ENCODE data around the gene MRPL39.

The MRPL39 gene

DNA sequence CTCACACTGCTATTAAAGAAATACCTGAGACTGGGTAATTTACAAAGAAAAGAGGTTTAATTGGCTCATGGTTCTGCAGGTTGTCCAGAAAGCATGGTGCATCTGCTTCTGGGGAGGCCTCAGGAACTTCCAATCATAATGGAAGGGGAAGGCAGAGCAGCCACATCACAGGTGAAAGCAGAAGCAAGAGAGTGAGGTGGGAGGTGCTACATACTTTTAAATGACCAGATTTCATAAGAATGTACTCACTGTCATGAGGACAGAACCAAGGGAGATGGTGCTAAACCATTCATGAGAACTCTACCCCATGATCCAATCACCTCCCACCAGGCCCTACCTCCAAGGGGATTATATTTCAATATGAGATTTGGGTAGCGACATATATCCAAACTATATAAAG lies 55.7 kb downstream of the MRPL39 start:
- TF ChIP-seq EP300 (IDR thresholded peaks at IDR 0.05; ENCODE audit: borderline replicate concordance), result no peak
- TF ChIP-seq, protein P1, sequence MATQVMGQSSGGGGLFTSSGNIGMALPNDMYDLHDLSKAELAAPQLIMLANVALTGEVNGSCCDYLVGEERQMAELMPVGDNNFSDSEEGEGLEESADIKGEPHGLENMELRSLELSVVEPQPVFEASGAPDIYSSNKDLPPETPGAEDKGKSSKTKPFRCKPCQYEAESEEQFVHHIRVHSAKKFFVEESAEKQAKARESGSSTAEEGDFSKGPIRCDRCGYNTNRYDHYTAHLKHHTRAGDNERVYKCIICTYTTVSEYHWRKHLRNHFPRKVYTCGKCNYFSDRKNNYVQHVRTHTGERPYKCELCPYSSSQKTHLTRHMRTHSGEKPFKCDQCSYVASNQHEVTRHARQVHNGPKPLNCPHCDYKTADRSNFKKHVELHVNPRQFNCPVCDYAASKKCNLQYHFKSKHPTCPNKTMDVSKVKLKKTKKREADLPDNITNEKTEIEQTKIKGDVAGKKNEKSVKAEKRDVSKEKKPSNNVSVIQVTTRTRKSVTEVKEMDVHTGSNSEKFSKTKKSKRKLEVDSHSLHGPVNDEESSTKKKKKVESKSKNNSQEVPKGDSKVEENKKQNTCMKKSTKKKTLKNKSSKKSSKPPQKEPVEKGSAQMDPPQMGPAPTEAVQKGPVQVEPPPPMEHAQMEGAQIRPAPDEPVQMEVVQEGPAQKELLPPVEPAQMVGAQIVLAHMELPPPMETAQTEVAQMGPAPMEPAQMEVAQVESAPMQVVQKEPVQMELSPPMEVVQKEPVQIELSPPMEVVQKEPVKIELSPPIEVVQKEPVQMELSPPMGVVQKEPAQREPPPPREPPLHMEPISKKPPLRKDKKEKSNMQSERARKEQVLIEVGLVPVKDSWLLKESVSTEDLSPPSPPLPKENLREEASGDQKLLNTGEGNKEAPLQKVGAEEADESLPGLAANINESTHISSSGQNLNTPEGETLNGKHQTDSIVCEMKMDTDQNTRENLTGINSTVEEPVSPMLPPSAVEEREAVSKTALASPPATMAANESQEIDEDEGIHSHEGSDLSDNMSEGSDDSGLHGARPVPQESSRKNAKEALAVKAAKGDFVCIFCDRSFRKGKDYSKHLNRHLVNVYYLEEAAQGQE (IDR thresholded peaks at IDR 0.05; ENCODE audit: low read depth), result no peak
- TF ChIP-seq TEAD4 (IDR thresholded peaks at IDR 0.05), result no peak
- no peak for TF ChIP-seq FOXM1 (IDR thresholded peaks at IDR 0.05; ENCODE audit: borderline replicate concordance, low read depth)
- no peak for TF ChIP-seq CEBPB (IDR thresholded peaks at IDR 0.05)
- no peak for TF ChIP-seq YY1 (IDR thresholded peaks at IDR 0.05; ENCODE audit: low read depth)
- no peak for TF ChIP-seq TAF1 (IDR thresholded peaks at IDR 0.05; ENCODE audit: low read depth)
- TF ChIP-seq, protein P2, sequence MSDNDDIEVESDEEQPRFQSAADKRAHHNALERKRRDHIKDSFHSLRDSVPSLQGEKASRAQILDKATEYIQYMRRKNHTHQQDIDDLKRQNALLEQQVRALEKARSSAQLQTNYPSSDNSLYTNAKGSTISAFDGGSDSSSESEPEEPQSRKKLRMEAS (IDR thresholded peaks at IDR 0.05), result no peak
- no peak for TF ChIP-seq CREB1 (IDR thresholded peaks at IDR 0.05; ENCODE audit: low read depth)
- TF ChIP-seq RAD21 (IDR thresholded peaks at IDR 0.05; ENCODE audit: low read depth), result no peak
- no peak for TF ChIP-seq ZBTB7A (IDR thresholded peaks at IDR 0.05; ENCODE audit: low read depth)
- no peak for TF ChIP-seq NFIC (IDR thresholded peaks at IDR 0.05)
- no peak for TF ChIP-seq EGR1 (IDR thresholded peaks at IDR 0.05)

DNA sequence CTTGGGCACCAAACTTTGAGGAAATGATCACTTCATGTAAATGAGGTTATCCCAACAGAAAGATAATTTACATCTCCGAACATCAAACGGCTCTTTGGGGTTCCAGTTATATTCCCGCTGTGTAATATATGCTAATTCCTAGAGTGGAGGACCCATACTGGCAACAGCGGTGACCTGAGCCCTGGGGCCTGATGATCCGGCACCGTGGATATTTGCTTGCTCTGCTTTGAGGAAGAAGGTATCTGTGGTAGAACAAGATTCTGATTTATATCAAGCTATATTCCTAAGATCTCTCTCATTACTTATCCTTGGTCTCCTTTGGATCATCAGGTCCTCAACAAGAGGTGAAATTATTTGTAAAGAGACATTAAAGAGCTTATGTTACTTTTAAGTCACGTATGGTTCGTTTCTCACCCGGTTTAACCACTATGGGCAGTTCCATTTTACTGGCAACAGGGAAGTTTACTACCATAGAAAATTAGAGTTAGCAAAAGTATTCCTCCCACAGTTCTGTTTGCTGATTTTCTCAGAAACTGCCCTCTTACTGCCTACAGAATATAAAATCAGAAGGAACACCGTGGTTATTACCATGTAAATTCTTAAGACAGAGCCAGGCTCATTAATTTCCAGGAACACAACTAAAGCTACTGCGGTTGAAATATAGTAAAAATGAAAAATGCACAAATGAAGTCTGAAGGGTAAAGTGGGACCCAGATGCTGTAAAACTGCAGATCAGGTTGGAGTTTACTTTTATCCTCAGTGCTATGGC lies 56.7 kb downstream of the MRPL39 start:
- TF ChIP-seq TAF1 (IDR thresholded peaks at IDR 0.05; ENCODE audit: low read depth) (no peak), FOXM1 (IDR thresholded peaks at IDR 0.05; ENCODE audit: borderline replicate concordance, low read depth) (no peak), EGR1 (IDR thresholded peaks at IDR 0.05) (no peak), TEAD4 (IDR thresholded peaks at IDR 0.05) (no peak), CEBPB (IDR thresholded peaks at IDR 0.05) (no peak), NFIC (IDR thresholded peaks at IDR 0.05) (no peak), YY1 (IDR thresholded peaks at IDR 0.05; ENCODE audit: low read depth) (no peak), RAD21 (IDR thresholded peaks at IDR 0.05; ENCODE audit: low read depth) (no peak), TCF12 (IDR thresholded peaks at IDR 0.05; ENCODE audit: low read depth) (no peak)
- TF ChIP-seq, protein P3, sequence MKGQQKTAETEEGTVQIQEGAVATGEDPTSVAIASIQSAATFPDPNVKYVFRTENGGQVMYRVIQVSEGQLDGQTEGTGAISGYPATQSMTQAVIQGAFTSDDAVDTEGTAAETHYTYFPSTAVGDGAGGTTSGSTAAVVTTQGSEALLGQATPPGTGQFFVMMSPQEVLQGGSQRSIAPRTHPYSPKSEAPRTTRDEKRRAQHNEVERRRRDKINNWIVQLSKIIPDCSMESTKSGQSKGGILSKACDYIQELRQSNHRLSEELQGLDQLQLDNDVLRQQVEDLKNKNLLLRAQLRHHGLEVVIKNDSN (IDR thresholded peaks at IDR 0.05), result no peak

DNA sequence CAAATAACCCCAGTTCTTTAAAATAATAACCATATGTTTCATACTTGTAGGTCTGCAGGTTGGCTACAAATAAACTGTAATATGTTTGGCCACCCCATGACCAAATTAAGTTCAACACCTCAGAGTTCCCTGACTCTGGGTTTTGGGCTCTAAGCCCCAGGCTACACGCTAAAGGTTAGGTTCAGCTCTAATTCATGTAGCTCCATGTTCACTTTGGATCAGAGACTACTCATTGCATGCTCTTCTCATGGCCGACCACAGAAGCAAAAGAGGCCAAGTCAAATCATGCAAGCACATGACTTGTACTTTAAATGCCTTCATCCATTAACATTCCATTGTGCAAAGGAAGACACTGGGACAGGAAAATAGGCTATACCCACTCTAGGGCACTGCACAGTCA lies 66.2 kb downstream of the MRPL39 start:
- TF ChIP-seq RAD21 (IDR thresholded peaks at IDR 0.05; ENCODE audit: low read depth), result no peak

DNA sequence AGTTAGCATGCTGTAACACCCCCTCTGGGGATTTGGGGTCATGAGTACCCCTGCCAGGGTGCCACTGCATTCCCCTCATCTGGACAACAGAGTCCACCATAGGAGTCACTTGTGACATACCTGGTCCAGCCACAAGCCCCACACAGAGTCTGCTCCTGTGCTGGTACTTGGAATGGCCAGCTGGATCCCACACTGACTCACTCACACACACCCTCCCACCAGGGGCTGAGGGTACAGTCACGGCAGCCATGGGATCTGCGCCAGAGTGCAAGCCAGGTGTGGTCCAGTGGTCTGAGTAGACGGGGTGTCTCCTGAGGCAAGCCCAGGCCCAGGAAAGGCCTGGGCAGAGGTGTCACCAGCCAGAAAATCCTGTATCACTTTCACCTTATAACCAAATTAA lies 67.7 kb downstream of the MRPL39 start:
- TF ChIP-seq TAF1 (IDR thresholded peaks at IDR 0.05; ENCODE audit: low read depth) (no peak), EP300 (IDR thresholded peaks at IDR 0.05; ENCODE audit: borderline replicate concordance) (no peak), FOXM1 (IDR thresholded peaks at IDR 0.05; ENCODE audit: borderline replicate concordance, low read depth) (no peak), CREB1 (IDR thresholded peaks at IDR 0.05; ENCODE audit: low read depth) (no peak), RAD21 (IDR thresholded peaks at IDR 0.05; ENCODE audit: low read depth) (no peak), NFIC (IDR thresholded peaks at IDR 0.05) (no peak), EGR1 (IDR thresholded peaks at IDR 0.05) (no peak), TCF12 (IDR thresholded peaks at IDR 0.05; ENCODE audit: low read depth) (no peak), TEAD4 (IDR thresholded peaks at IDR 0.05) (no peak), CEBPB (IDR thresholded peaks at IDR 0.05) (no peak), YY1 (IDR thresholded peaks at IDR 0.05; ENCODE audit: low read depth) (no peak), ZBTB7A (IDR thresholded peaks at IDR 0.05; ENCODE audit: low read depth) (no peak)
- TF ChIP-seq, protein P2 (IDR thresholded peaks at IDR 0.05), result no peak
- TF ChIP-seq, protein P3 (IDR thresholded peaks at IDR 0.05), result no peak
- TF ChIP-seq, protein P1 (IDR thresholded peaks at IDR 0.05; ENCODE audit: low read depth), result no peak

DNA sequence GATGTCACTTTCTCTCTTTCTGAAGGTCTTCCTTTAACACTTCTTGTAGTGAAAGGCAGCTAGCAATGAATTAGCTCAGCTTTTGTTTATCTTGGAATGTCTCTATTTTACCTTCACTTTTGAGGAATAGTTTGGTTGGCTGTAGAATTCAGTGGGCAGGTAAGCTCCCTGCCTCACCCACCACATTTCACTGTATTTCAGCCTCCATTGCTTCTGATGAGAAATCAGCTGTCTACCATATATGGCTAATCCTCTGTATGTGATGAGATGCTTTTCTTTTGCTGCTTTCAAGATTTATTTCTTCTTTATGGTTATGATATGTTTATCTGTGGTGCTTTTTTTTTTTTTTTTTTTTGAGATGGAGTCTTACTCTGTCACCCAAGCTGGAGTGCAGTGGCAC lies 70.1 kb downstream of the MRPL39 start:
- TF ChIP-seq RAD21 (IDR thresholded peaks at IDR 0.05; ENCODE audit: low read depth) (no peak), CEBPB (IDR thresholded peaks at IDR 0.05) (no peak), ZBTB7A (IDR thresholded peaks at IDR 0.05; ENCODE audit: low read depth) (no peak), FOXM1 (IDR thresholded peaks at IDR 0.05; ENCODE audit: borderline replicate concordance, low read depth) (no peak), TCF12 (IDR thresholded peaks at IDR 0.05; ENCODE audit: low read depth) (no peak), TEAD4 (IDR thresholded peaks at IDR 0.05) (no peak), CREB1 (IDR thresholded peaks at IDR 0.05; ENCODE audit: low read depth) (no peak), TAF1 (IDR thresholded peaks at IDR 0.05; ENCODE audit: low read depth) (no peak), YY1 (IDR thresholded peaks at IDR 0.05; ENCODE audit: low read depth) (no peak), EGR1 (IDR thresholded peaks at IDR 0.05) (no peak), NFIC (IDR thresholded peaks at IDR 0.05) (no peak), EP300 (IDR thresholded peaks at IDR 0.05; ENCODE audit: borderline replicate concordance) (no peak)
- TF ChIP-seq, protein P1 (IDR thresholded peaks at IDR 0.05; ENCODE audit: low read depth), result no peak
- TF ChIP-seq, protein P2 (IDR thresholded peaks at IDR 0.05), result no peak
- TF ChIP-seq, protein P3 (IDR thresholded peaks at IDR 0.05), result no peak

Data from Ishikawa (cell line).